Panc1 (cell line): ENCODE measurements around the gene MACROD2. TPM values are rescaled to one million over a fixed set of nuclear protein-coding genes. Genes with fewer than 3 reads are reported as not detected.

Experiments used
- ATAC-seq: fragments of 200-7000 bp; cut with Tn5 transposase; 2 replicates; pipeline ENCODE4 v1.9.1; 2020; ENCODE audit warnings: mild to moderate bottlenecking, moderate library complexity
- BruUV-seq: library from RNA; stranded (reverse); fragments of 400-500 nt; replicated peaks from 2 replicates; lab custom pipeline; 2021; lab: Mats Ljungman, UMichigan
- CTCF ChIA-PET: fragments of 300-600 bp; sonication (Branson Sonifier 250); formaldehyde crosslinking; loops from one replicate; lab custom pipeline; 2022; ENCODE audit warnings: antibody characterized with exemption; lab: Charles Lee
- POLR2A ChIA-PET: fragments of 300-600 bp; sonication (Branson Sonifier 250); formaldehyde crosslinking; loops from one replicate; lab custom pipeline; 2022; ENCODE audit warnings: antibody characterized with exemption; lab: Charles Lee
- DNase-seq: peaks from one replicate; pipeline ENCODE4 v3.0.0-alpha.2; 2010; ENCODE audit warnings: low read depth, low spot score
- H3K27ac ChIP-seq: 2 replicates; pipeline ENCODE4 v1.5.1; 2011; ENCODE audit warnings: mild to moderate bottlenecking, low read length, inconsistent platforms
- H3K27me3 ChIP-seq: fragments of 200-500 bp; sonication (Bioruptor generic); 2 replicates; pipeline ENCODE4 v1.6.0; 2014; ENCODE audit warnings: low read length, inconsistent platforms; ENCODE audit not compliant: control insufficient read depth, insufficient read depth
- H3K36me3 ChIP-seq: fragments of 200-500 bp; sonication (Bioruptor generic); 2 replicates; pipeline ENCODE4 v1.5.1; 2014; ENCODE audit warnings: inconsistent platforms, mild to moderate bottlenecking, low read length, moderate library complexity; ENCODE audit not compliant: control insufficient read depth, insufficient read depth
- H3K4me1 ChIP-seq: 2 replicates; pipeline ENCODE4 v1.5.1; 2011; ENCODE audit warnings: inconsistent platforms, mild to moderate bottlenecking, low read length, moderate library complexity; ENCODE audit not compliant: control insufficient read depth, insufficient read depth
- H3K4me3 ChIP-seq, 2 experiments: 2 replicates each; pipeline ENCODE4 v1.5.1; 2011 to 2012; ENCODE audit warnings: low read depth in 2 of 2, low read length in 2 of 2, mild to moderate bottlenecking in 2 of 2, inconsistent platforms in 1 of 2, moderate library complexity in 1 of 2
- H3K9me3 ChIP-seq: fragments of 200-500 bp; sonication (Bioruptor generic); 2 replicates; pipeline ENCODE4 v1.5.1; 2014; ENCODE audit warnings: low read depth, mild to moderate bottlenecking, inconsistent platforms, low read length, moderate library complexity; ENCODE audit not compliant: control insufficient read depth, insufficient read depth
- POLR2AphosphoS5 ChIP-seq: IDR thresholded peaks from 2 replicates; pipeline ENCODE4 v1.6.1; 2012; ENCODE audit warnings: mild to moderate bottlenecking, low read depth, low read length, moderate library complexity
- SIN3A ChIP-seq: IDR thresholded peaks from 2 replicates; pipeline ENCODE4 v1.6.1; 2012; ENCODE audit warnings: low read depth, mild to moderate bottlenecking, low read length, moderate library complexity, borderline replicate concordance; ENCODE audit not compliant: insufficient read depth
- TCF7L2 ChIP-seq: IDR thresholded peaks from 2 replicates; pipeline ENCODE4 v1.6.1; 2011; ENCODE audit warnings: mild to moderate bottlenecking, low read depth, low read length, inconsistent platforms
- in situ Hi-C: cut with HindIII; loops from 2 replicates; pipeline ENCODE4 v1.10.0; 2016; ENCODE audit warnings: low sequenced_read_pairs, low pct_unique_long_range_greater_than_20kb
- intact Hi-C: fragments of 100-400 bp; cut with micrococcal nuclease; formaldehyde crosslinking; loops from one replicate; pipeline ENCODE4 v1.10.0; 2022; ENCODE audit not compliant: unreplicated experiment
- total RNA-seq: library from RNA; stranded (reverse); gene quantifications from one replicate; pipeline ENCODE4 v1.2.1, GENCODE V29; 2021; ENCODE audit not compliant: unreplicated experiment
- TF ChIP-seq, protein P1 (sequence below), 2 experiments: IDR thresholded peaks; 2 replicates each; pipeline ENCODE4 v1.6.1; 2011 to 2012; ENCODE audit warnings: low read depth in 2 of 2, control low read depth in 1 of 2, low read length in 1 of 2, mild to moderate bottlenecking in 1 of 2, moderate library complexity in 1 of 2; ENCODE audit not compliant: insufficient read depth in 1 of 2
- TF ChIP-seq, protein P2 (sequence below): fragments of 450-650 bp; IDR thresholded peaks from 2 replicates; pipeline ENCODE4 v1.5.1; 2017; ENCODE audit warnings: mild to moderate bottlenecking

MACROD2 gene
- total RNA-seq, 1 experiment from 2014 or later = 1.2 TPM

DNA sequence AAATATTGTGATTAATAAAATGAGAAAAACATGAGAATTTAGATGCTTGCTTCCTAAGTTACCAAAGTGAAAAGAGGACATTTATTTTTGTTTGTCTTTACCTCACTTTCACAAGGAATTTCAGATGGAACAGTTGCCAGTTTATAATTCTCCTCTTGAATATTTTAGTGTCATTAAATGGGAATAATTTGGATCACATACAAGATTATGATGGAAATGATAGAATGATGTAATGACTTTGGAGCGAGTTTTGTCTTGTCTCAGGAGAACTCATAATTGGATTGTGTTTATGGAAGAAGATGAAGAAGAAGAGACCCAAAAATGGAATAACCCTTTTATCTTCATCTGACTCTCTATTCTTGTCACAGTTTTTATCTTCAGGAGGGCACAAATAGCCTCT is 515.0 kb downstream of the MACROD2 start:
- Histone ChIP-seq H3K9me3 (no peaks in the 10 kb centered on the region), H3K36me3 (no peaks in the 10 kb centered on the region), H3K4me3 (no peak overlapping the region), H3K4me1 (no peaks in the 10 kb centered on the region), H3K27me3 (no peaks in the 10 kb centered on the region), H3K27ac (no peak overlapping the region)
- in situ Hi-C loops = no loop called here
- TF ChIP-seq, protein P1, sequence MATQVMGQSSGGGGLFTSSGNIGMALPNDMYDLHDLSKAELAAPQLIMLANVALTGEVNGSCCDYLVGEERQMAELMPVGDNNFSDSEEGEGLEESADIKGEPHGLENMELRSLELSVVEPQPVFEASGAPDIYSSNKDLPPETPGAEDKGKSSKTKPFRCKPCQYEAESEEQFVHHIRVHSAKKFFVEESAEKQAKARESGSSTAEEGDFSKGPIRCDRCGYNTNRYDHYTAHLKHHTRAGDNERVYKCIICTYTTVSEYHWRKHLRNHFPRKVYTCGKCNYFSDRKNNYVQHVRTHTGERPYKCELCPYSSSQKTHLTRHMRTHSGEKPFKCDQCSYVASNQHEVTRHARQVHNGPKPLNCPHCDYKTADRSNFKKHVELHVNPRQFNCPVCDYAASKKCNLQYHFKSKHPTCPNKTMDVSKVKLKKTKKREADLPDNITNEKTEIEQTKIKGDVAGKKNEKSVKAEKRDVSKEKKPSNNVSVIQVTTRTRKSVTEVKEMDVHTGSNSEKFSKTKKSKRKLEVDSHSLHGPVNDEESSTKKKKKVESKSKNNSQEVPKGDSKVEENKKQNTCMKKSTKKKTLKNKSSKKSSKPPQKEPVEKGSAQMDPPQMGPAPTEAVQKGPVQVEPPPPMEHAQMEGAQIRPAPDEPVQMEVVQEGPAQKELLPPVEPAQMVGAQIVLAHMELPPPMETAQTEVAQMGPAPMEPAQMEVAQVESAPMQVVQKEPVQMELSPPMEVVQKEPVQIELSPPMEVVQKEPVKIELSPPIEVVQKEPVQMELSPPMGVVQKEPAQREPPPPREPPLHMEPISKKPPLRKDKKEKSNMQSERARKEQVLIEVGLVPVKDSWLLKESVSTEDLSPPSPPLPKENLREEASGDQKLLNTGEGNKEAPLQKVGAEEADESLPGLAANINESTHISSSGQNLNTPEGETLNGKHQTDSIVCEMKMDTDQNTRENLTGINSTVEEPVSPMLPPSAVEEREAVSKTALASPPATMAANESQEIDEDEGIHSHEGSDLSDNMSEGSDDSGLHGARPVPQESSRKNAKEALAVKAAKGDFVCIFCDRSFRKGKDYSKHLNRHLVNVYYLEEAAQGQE (IDR thresholded peaks at IDR 0.05; ENCODE audit: insufficient read depth in 1 of 2, low read depth in 2 of 2, low read length in 1 of 2) = no peak
- TF ChIP-seq, protein P2, sequence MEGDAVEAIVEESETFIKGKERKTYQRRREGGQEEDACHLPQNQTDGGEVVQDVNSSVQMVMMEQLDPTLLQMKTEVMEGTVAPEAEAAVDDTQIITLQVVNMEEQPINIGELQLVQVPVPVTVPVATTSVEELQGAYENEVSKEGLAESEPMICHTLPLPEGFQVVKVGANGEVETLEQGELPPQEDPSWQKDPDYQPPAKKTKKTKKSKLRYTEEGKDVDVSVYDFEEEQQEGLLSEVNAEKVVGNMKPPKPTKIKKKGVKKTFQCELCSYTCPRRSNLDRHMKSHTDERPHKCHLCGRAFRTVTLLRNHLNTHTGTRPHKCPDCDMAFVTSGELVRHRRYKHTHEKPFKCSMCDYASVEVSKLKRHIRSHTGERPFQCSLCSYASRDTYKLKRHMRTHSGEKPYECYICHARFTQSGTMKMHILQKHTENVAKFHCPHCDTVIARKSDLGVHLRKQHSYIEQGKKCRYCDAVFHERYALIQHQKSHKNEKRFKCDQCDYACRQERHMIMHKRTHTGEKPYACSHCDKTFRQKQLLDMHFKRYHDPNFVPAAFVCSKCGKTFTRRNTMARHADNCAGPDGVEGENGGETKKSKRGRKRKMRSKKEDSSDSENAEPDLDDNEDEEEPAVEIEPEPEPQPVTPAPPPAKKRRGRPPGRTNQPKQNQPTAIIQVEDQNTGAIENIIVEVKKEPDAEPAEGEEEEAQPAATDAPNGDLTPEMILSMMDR = no peak
- no peak for TF ChIP-seq TCF7L2
- no peak for TF ChIP-seq POLR2AphosphoS5
- TF ChIP-seq SIN3A = no peak
- intact Hi-C loops = no loop called here
- ATAC-seq = no peak
- ChIA-PET POLR2A (no interaction called here), CTCF (no interaction called here)
- DNase-seq = no peak
- no TSS peak for BruUV-seq

DNA sequence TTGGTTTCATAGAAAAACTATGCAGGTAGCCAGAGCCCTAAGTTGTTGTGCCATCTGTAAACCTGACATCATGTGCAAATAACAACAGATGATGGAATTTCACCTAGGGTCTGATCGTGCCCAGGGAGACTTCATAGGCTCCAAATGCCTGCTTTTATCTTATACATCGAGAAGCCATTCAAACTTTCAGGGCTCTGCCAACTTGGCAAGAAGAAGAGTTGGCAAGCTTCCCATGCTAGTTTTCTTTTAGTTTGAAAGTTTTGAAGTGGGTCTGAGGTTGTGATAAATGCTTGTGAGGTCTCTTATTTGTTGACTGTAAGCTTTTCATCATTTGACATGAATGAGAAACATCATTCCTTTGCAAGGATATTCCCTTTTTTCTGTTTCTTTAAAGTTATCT is 517.5 kb downstream of the MACROD2 start:
- in situ Hi-C loops (no loop called here), intact Hi-C loops (no loop called here)
- no peak for TF ChIP-seq SIN3A
- TF ChIP-seq, protein P1 (IDR thresholded peaks at IDR 0.05; ENCODE audit: insufficient read depth in 1 of 2, low read depth in 2 of 2, low read length in 1 of 2) = no peak
- no peak for TF ChIP-seq POLR2AphosphoS5
- TF ChIP-seq TCF7L2 = no peak
- TF ChIP-seq, protein P2 = no peak
- H3K27me3 ChIP-seq = no peaks in the 10 kb centered on the region
- no peaks in the 10 kb centered on the region for H3K36me3 ChIP-seq
- no TSS peak for BruUV-seq
- no peak for ATAC-seq
- no peaks in the 10 kb centered on the region for H3K4me1 ChIP-seq
- no peak overlapping the region for H3K27ac ChIP-seq
- H3K4me3 ChIP-seq = no peak overlapping the region
- CTCF ChIA-PET = no interaction called here
- H3K9me3 ChIP-seq = no peaks in the 10 kb centered on the region
- no peak for DNase-seq
- POLR2A ChIA-PET = interaction anchor here (0.6 kb wide), 1 partner anchor 22 kb away, joined by 3 read pairs; no protein-coding TSS in a partner anchor
